Transverse colon (tissue), 3 donors: ENCODE measurements around the gene IL11RA.

Experiments used
- CTCF ChIP-seq, 5 experiments: fragments of 200-600 bp in 3 of 5; fragments of 450-650 bp in 2 of 5; sonication (generic) in 3 of 5; IDR thresholded peaks; 1 replicate in 2 of 5; 2 replicates in 3 of 5; pipeline ENCODE4 v1.5.1; 2016 to 2017; ENCODE audit warnings: antibody characterized with exemption in 5 of 5, inconsistent platforms in 3 of 5, mild to moderate bottlenecking in 2 of 5, moderate library complexity in 1 of 5
- EP300 ChIP-seq: sonication (generic); formaldehyde crosslinking; IDR thresholded peaks from one replicate; pipeline ENCODE4 v1.6.1; 2017; ENCODE audit warnings: antibody characterized with exemption, low read depth

- TF ChIP-seq CTCF (IDR thresholded peaks at IDR 0.05) = no peak
- no peak for TF ChIP-seq EP300
Observed at GRCh38 chr9:34629491-34629808, 22.5 kb upstream of the IL11RA start.
